HCT116 (cell line): ENCODE measurements around the gene CALHM4. TPM values are rescaled to one million over a fixed set of nuclear protein-coding genes. Genes with fewer than 3 reads are reported as not detected.

Source experiments
- total RNA-seq: library from RNA; stranded (reverse); gene quantifications from one replicate; pipeline ENCODE4 v1.2.1, GENCODE V29; 2021; ENCODE audit not compliant: unreplicated experiment

CALHM4 gene
- total RNA-seq, 1 experiment from 2014 or later: not detected

Other genes starting within 250 kb of the CALHM4 start
- 38.5 TPM for gene DSE, start 182.8 kb upstream of the CALHM4 start, total RNA-seq
- not detected for gene CALHM6, start 92.4 kb upstream of the CALHM4 start, total RNA-seq
- 0.05 TPM for gene CALHM5, start 42.1 kb upstream of the CALHM4 start, total RNA-seq
- gene TRAPPC3L, start 8.1 kb upstream of the CALHM4 start, total RNA-seq: not detected
- 24.4 TPM for gene RWDD1, start 17.8 kb downstream of the CALHM4 start, total RNA-seq
- gene RSPH4A, start 62.7 kb downstream of the CALHM4 start, total RNA-seq: 0.27 TPM
- gene ZUP1, start 115.0 kb downstream of the CALHM4 start, total RNA-seq: 18.2 TPM
- 9.8 TPM for gene KPNA5, start 127.5 kb downstream of the CALHM4 start, total RNA-seq
- not detected for gene FAM162B, start 212.0 kb downstream of the CALHM4 start, total RNA-seq